Measurements from ENCODE around the gene ZBTB16.

The ZBTB16 gene

GRCh38 chr11:114056409-114056808, 3.1 kb upstream of the ZBTB16 start:
- no peak for DNase-seq (ENCODE audit: extremely low spot score)
- CTCF ChIA-PET: interaction anchor here (1.0 kb wide), 1 partner anchor 124 kb away, joined by 3 read pairs; no protein-coding TSS in a partner anchor
- no peak for TF ChIP-seq SP1 (IDR thresholded peaks at IDR 0.05)
- TF ChIP-seq CTBP1 (IDR thresholded peaks at IDR 0.05; ENCODE audit: borderline replicate concordance): no peak
- no peak for TF ChIP-seq ARNT (IDR thresholded peaks at IDR 0.05)
- TF ChIP-seq FOXK2 (IDR thresholded peaks at IDR 0.05): no peak
- TF ChIP-seq TARDBP (IDR thresholded peaks at IDR 0.05): no peak
- no peak for TF ChIP-seq FOXA1 (IDR thresholded peaks at IDR 0.05)
- no peak for TF ChIP-seq LEF1 (IDR thresholded peaks at IDR 0.05; ENCODE audit: borderline replicate concordance)
- no peak for TF ChIP-seq PKNOX1 (IDR thresholded peaks at IDR 0.05)
- TF ChIP-seq SUZ12 (IDR thresholded peaks at IDR 0.05): no peak
- no peak for TF ChIP-seq NFRKB (IDR thresholded peaks at IDR 0.05)
- no peak for TF ChIP-seq FOXM1 (IDR thresholded peaks at IDR 0.05; ENCODE audit: borderline replicate concordance)
- POLR2A ChIA-PET: no interaction called here

GRCh38 chr11:114057147-114057546, 2.4 kb upstream of the ZBTB16 start:
- DNase-seq (ENCODE audit: extremely low spot score): no peak
- CTCF ChIA-PET: interaction anchor here (1.0 kb wide), 1 partner anchor 124 kb away, joined by 3 read pairs; no protein-coding TSS in a partner anchor
- POLR2A ChIA-PET: no interaction called here
- TF ChIP-seq PKNOX1 (IDR thresholded peaks at IDR 0.05) (no peak), NFRKB (IDR thresholded peaks at IDR 0.05) (no peak), FOXM1 (IDR thresholded peaks at IDR 0.05; ENCODE audit: borderline replicate concordance) (no peak), FOXA1 (IDR thresholded peaks at IDR 0.05) (no peak), LEF1 (IDR thresholded peaks at IDR 0.05; ENCODE audit: borderline replicate concordance) (no peak), SUZ12 (IDR thresholded peaks at IDR 0.05) (no peak), ZNF384 (IDR thresholded peaks at IDR 0.05) (no peak), HDGF (IDR thresholded peaks at IDR 0.05; ENCODE audit: borderline replicate concordance) (no peak), FOXK2 (IDR thresholded peaks at IDR 0.05) (no peak), L3MBTL2 (conservative IDR thresholded peaks at IDR 0.05) (no peak), ELF4 (IDR thresholded peaks at IDR 0.05) (no peak), BHLHE40 (IDR thresholded peaks at IDR 0.05; ENCODE audit: borderline replicate concordance) (no peak), ARNT (IDR thresholded peaks at IDR 0.05) (no peak), CTBP1 (IDR thresholded peaks at IDR 0.05; ENCODE audit: borderline replicate concordance) (no peak), SP1 (IDR thresholded peaks at IDR 0.05) (no peak), TARDBP (IDR thresholded peaks at IDR 0.05) (no peak)

GRCh38 chr11:114057605-114058004, 1.9 kb upstream of the ZBTB16 start:
- TF ChIP-seq HDGF (IDR thresholded peaks at IDR 0.05; ENCODE audit: borderline replicate concordance) (no peak), FOXA1 (IDR thresholded peaks at IDR 0.05) (no peak), BHLHE40 (IDR thresholded peaks at IDR 0.05; ENCODE audit: borderline replicate concordance) (no peak), NFRKB (IDR thresholded peaks at IDR 0.05) (no peak), ELF4 (IDR thresholded peaks at IDR 0.05) (no peak), ZNF384 (IDR thresholded peaks at IDR 0.05) (no peak), SUZ12 (IDR thresholded peaks at IDR 0.05) (no peak), FOXK2 (IDR thresholded peaks at IDR 0.05) (no peak), CTBP1 (IDR thresholded peaks at IDR 0.05; ENCODE audit: borderline replicate concordance) (no peak), FOXM1 (IDR thresholded peaks at IDR 0.05; ENCODE audit: borderline replicate concordance) (no peak), LEF1 (IDR thresholded peaks at IDR 0.05; ENCODE audit: borderline replicate concordance) (no peak), TARDBP (IDR thresholded peaks at IDR 0.05) (no peak)
- no peak for DNase-seq (ENCODE audit: extremely low spot score)
- CTCF ChIA-PET: interaction anchor here (0.6 kb wide), 1 partner anchor 898 kb away, joined by 5 read pairs; no protein-coding TSS in a partner anchor
- POLR2A ChIA-PET: no interaction called here

- DNase-seq (ENCODE audit: extremely low spot score): no peak
- POLR2A ChIA-PET: no interaction called here
- TF ChIP-seq SUZ12 (IDR thresholded peaks at IDR 0.05): no peak
- TF ChIP-seq CTBP1 (IDR thresholded peaks at IDR 0.05; ENCODE audit: borderline replicate concordance): no peak
- TF ChIP-seq PKNOX1 (IDR thresholded peaks at IDR 0.05): no peak
- no peak for TF ChIP-seq FOXM1 (IDR thresholded peaks at IDR 0.05; ENCODE audit: borderline replicate concordance)
- TF ChIP-seq SP1 (IDR thresholded peaks at IDR 0.05): no peak
- TF ChIP-seq FOXA1 (IDR thresholded peaks at IDR 0.05): no peak
- TF ChIP-seq FOXK2 (IDR thresholded peaks at IDR 0.05): no peak
- TF ChIP-seq BHLHE40 (IDR thresholded peaks at IDR 0.05; ENCODE audit: borderline replicate concordance): no peak
- TF ChIP-seq ZNF384 (IDR thresholded peaks at IDR 0.05): no peak
- no peak for TF ChIP-seq ARNT (IDR thresholded peaks at IDR 0.05)
- TF ChIP-seq NFRKB (IDR thresholded peaks at IDR 0.05): no peak
- TF ChIP-seq L3MBTL2 (conservative IDR thresholded peaks at IDR 0.05): no peak
- no peak for TF ChIP-seq HDGF (IDR thresholded peaks at IDR 0.05; ENCODE audit: borderline replicate concordance)
- TF ChIP-seq ELF4 (IDR thresholded peaks at IDR 0.05): no peak
- TF ChIP-seq LEF1 (IDR thresholded peaks at IDR 0.05; ENCODE audit: borderline replicate concordance): no peak
- TF ChIP-seq TARDBP (IDR thresholded peaks at IDR 0.05): no peak
- CTCF ChIA-PET: interaction anchor here (0.6 kb wide), 1 partner anchor 899 kb away, joined by 5 read pairs; no protein-coding TSS in a partner anchor
These were observed 1.3 kb upstream of the ZBTB16 start for GRCh38 chr11:114058026-114058706.

- POLR2A ChIA-PET: interaction anchor here (1.0 kb wide), 1 partner anchor 21 kb away, joined by 4 read pairs; no protein-coding TSS in a partner anchor
- TF ChIP-seq PKNOX1 (IDR thresholded peaks at IDR 0.05): no peak
- CTCF ChIA-PET: no interaction called here
- no peak for DNase-seq (ENCODE audit: extremely low spot score)
These were observed 637 bp upstream of the ZBTB16 start for GRCh38 chr11:114058871-114059277.

All from HEK293T (cell line).